DND-41 (cell line): ENCODE data around the gene ATAD3B.

ENCODE experiments used
- ATAC-seq: fragments of 200-7000 bp; cut with Tn5 transposase; 3 replicates; pipeline ENCODE4 v1.9.1; 2021; ENCODE audit warnings: low read depth; ENCODE audit not compliant: insufficient read depth
- DNase-seq: peaks from one replicate; pipeline ENCODE4 v3.0.0-alpha.2; 2020
- H2AFZ ChIP-seq: 2 replicates; pipeline ENCODE4 v1.6.0; 2012; ENCODE audit warnings: low read depth, low read length
- H3K27ac ChIP-seq: 2 replicates; pipeline ENCODE4 v1.5.1; 2012; ENCODE audit warnings: low read length, inconsistent platforms
- H3K27me3 ChIP-seq: fragments of 200-600 bp; sonication (generic); 2 replicates; pipeline ENCODE4 v1.6.0; 2012; ENCODE audit warnings: low read length, mild to moderate bottlenecking, inconsistent platforms; ENCODE audit not compliant: insufficient read depth, poor library complexity
- H3K36me3 ChIP-seq: 2 replicates; pipeline ENCODE4 v1.5.1; 2012; ENCODE audit warnings: low read length, inconsistent platforms; ENCODE audit not compliant: insufficient read depth
- H3K4me1 ChIP-seq: 2 replicates; pipeline ENCODE4 v1.5.1; 2012; ENCODE audit warnings: mild to moderate bottlenecking, low read length; ENCODE audit not compliant: insufficient read depth
- H3K4me2 ChIP-seq: 2 replicates; pipeline ENCODE4 v1.6.0; 2012; ENCODE audit warnings: mild to moderate bottlenecking, moderate library complexity, low read length, inconsistent platforms; ENCODE audit not compliant: insufficient read depth
- H3K4me3 ChIP-seq, 2 experiments: fragments of 200-600 bp in 1 of 2; shearing (Covaris generic) in 1 of 2; 2 replicates each; pipeline ENCODE4 v1.5.1; 2012 to 2016; ENCODE audit warnings: inconsistent platforms in 2 of 2, low read length in 2 of 2, mild to moderate bottlenecking in 2 of 2, low read depth in 1 of 2, moderate library complexity in 1 of 2
- H3K79me2 ChIP-seq: 2 replicates; pipeline ENCODE4 v1.6.0; 2012; ENCODE audit warnings: low read length, inconsistent platforms; ENCODE audit not compliant: insufficient read depth
- H3K9ac ChIP-seq: 2 replicates; pipeline ENCODE4 v1.6.0; 2012; ENCODE audit warnings: low read depth, mild to moderate bottlenecking, inconsistent platforms, low read length, moderate library complexity
- H3K9me3 ChIP-seq: 2 replicates; pipeline ENCODE4 v1.5.1; 2012; ENCODE audit warnings: low read length, moderate library complexity, mild to moderate bottlenecking, inconsistent platforms; ENCODE audit not compliant: insufficient read depth, severe bottlenecking
- H4K20me1 ChIP-seq: 2 replicates; pipeline ENCODE4 v1.6.0; 2012; ENCODE audit warnings: low read length; ENCODE audit not compliant: insufficient read depth
- CTCF ChIP-seq: IDR thresholded peaks from 2 replicates; pipeline ENCODE4 v1.5.1; 2012; ENCODE audit warnings: borderline replicate concordance, low read length, moderate library complexity, mild to moderate bottlenecking; ENCODE audit not compliant: poor library complexity, severe bottlenecking; ENCODE audit errors: extremely low read depth
- EZH2 ChIP-seq: IDR thresholded peaks from 3 replicates; pipeline ENCODE4 v1.6.1; 2012; ENCODE audit warnings: borderline replicate concordance, low read depth, mild to moderate bottlenecking, moderate library complexity, low read length, inconsistent platforms; ENCODE audit not compliant: severe bottlenecking

Gene ATAD3B

GRCh38 chr1:1487701-1488100 lies 16.1 kb downstream of the ATAD3B start:
- Histone ChIP-seq H4K20me1 (no peaks in the 10 kb centered on the region; the same call in 1 of the 2 replicates), H3K27me3 (no peaks in the 10 kb centered on the region), H3K4me2 (no peak overlapping the region), H2AFZ (no peak overlapping the region), H3K9ac (no peak overlapping the region), H3K4me1 (no peaks in the 10 kb centered on the region), H3K36me3 (peaks cover 82% of the 10 kb centered on the region), H3K4me3 (no peak overlapping the region), H3K27ac (no peak overlapping the region), H3K79me2 (no peaks in the 10 kb centered on the region), H3K9me3 (no peaks in the 10 kb centered on the region)
- no peak for TF ChIP-seq EZH2
- no peak for TF ChIP-seq CTCF
- ATAC-seq (no peak), DNase-seq (no peak)

GRCh38 chr1:1489231-1489630 lies 17.7 kb downstream of the ATAD3B start:
- Histone ChIP-seq H3K36me3 (peaks cover 70% of the 10 kb centered on the region), H3K27ac (no peak overlapping the region), H4K20me1 (no peaks in the 10 kb centered on the region), H3K9me3 (no peaks in the 10 kb centered on the region), H3K4me3 (no peak overlapping the region), H3K4me2 (no peak overlapping the region), H2AFZ (no peak overlapping the region), H3K27me3 (no peaks in the 10 kb centered on the region), H3K9ac (no peak overlapping the region), H3K79me2 (no peaks in the 10 kb centered on the region), H3K4me1 (no peaks in the 10 kb centered on the region)
- ATAC-seq = no peak
- TF ChIP-seq EZH2 (no peak), CTCF (no peak)
- no peak for DNase-seq

GRCh38 chr1:1489861-1490260 lies 18.3 kb downstream of the ATAD3B start:
- no peak for ATAC-seq
- H2AFZ ChIP-seq = no peak overlapping the region
- H3K4me3 ChIP-seq = no peak overlapping the region
- DNase-seq = no peak
- no peak overlapping the region for H3K27ac ChIP-seq
- H3K36me3 ChIP-seq = peaks cover 70% of the 10 kb centered on the region
- no peak overlapping the region for H3K4me2 ChIP-seq
- no peaks in the 10 kb centered on the region for H3K4me1 ChIP-seq
- H3K79me2 ChIP-seq = no peaks in the 10 kb centered on the region
- H3K27me3 ChIP-seq = no peaks in the 10 kb centered on the region
- H3K9ac ChIP-seq = no peak overlapping the region
- no peaks in the 10 kb centered on the region for H4K20me1 ChIP-seq
- no peak for TF ChIP-seq EZH2
- TF ChIP-seq CTCF = no peak
- no peaks in the 10 kb centered on the region for H3K9me3 ChIP-seq
